Neural progenitor cell (in vitro differentiated cells): ENCODE data around the gene STK39. TPM values are rescaled to one million over a fixed set of nuclear protein-coding genes. Genes with fewer than 3 reads are reported as not detected.
A peak's percentile ranks its signal among the peaks of the same experiment; 100 is the strongest.

Source experiments
- DNase-seq: peaks from one replicate; pipeline ENCODE4 v3.0.0-alpha.2; 2016; ENCODE audit warnings: low spot score
- H2AFZ ChIP-seq: fragments of 200-600 bp; sonication (generic); replicated peaks from 2 replicates; pipeline ENCODE4 v1.6.1; 2016; ENCODE audit warnings: antibody characterized with exemption
- H3F3A ChIP-seq: fragments of 200-600 bp; sonication (generic); 2 replicates; pipeline ENCODE4 v1.6.1; 2016; ENCODE audit warnings: antibody characterized with exemption, low read depth
- H3K27ac ChIP-seq: fragments of 200-600 bp; sonication (generic); 2 replicates; pipeline ENCODE4 v1.5.1; 2016; ENCODE audit warnings: mild to moderate bottlenecking
- H3K27me3 ChIP-seq: fragments of 200-600 bp; sonication (generic); 2 replicates; pipeline ENCODE4 v1.6.1; 2016; ENCODE audit warnings: mild to moderate bottlenecking, moderate library complexity
- H3K36me3 ChIP-seq: fragments of 200-600 bp; sonication (generic); 2 replicates; pipeline ENCODE4 v1.5.1; 2016
- H3K4me1 ChIP-seq: fragments of 200-600 bp; sonication (generic); 2 replicates; pipeline ENCODE4 v1.6.1; 2016; ENCODE audit warnings: mixed run types
- H3K4me2 ChIP-seq: fragments of 200-600 bp; sonication (generic); 2 replicates; pipeline ENCODE4 v1.6.1; 2016
- H3K4me3 ChIP-seq: fragments of 200-600 bp; sonication (generic); 2 replicates; pipeline ENCODE4 v1.5.1; 2016
- H3K79me2 ChIP-seq: fragments of 200-600 bp; sonication (generic); 2 replicates; pipeline ENCODE4 v1.6.1; 2016; ENCODE audit warnings: low read depth
- H3K9ac ChIP-seq: fragments of 200-600 bp; sonication (generic); 2 replicates; pipeline ENCODE4 v1.6.1; 2016
- H3K9me3 ChIP-seq: fragments of 200-600 bp; sonication (generic); 2 replicates; pipeline ENCODE4 v1.5.1; 2016; ENCODE audit warnings: low read depth
- H4K20me1 ChIP-seq: fragments of 200-600 bp; sonication (generic); 2 replicates; pipeline ENCODE4 v1.6.1; 2016; ENCODE audit warnings: low read depth
- H3K27ac Mint-ChIP-seq: 3 replicates; pipeline ENCODE4 v1.8.0; 2021; ENCODE audit warnings: mixed read lengths
- H3K27me3 Mint-ChIP-seq: 2 replicates; pipeline ENCODE4 v1.8.0; 2022; ENCODE audit warnings: low read depth, mild to moderate bottlenecking, inconsistent platforms, moderate library complexity, mixed read lengths; ENCODE audit not compliant: insufficient read depth
- H3K36me3 Mint-ChIP-seq: 3 replicates; pipeline ENCODE4 v1.8.0; 2021; ENCODE audit warnings: mixed read lengths
- H3K4me1 Mint-ChIP-seq: 3 replicates; pipeline ENCODE4 v1.8.0; 2021; ENCODE audit warnings: mixed read lengths
- H3K4me3 Mint-ChIP-seq: 3 replicates; pipeline ENCODE4 v1.8.0; 2021; ENCODE audit warnings: mild to moderate bottlenecking, moderate library complexity, mixed read lengths
- H3K9me3 Mint-ChIP-seq: 3 replicates; pipeline ENCODE4 v1.8.0; 2020; ENCODE audit warnings: mixed read lengths
- CTCF ChIP-seq: fragments of 200-600 bp; sonication (generic); IDR thresholded peaks from 2 replicates; pipeline ENCODE4 v1.5.1; 2017; ENCODE audit warnings: antibody characterized with exemption, mild to moderate bottlenecking
- EZH2 ChIP-seq: fragments of 200-600 bp; sonication (generic); IDR thresholded peaks from 2 replicates; pipeline ENCODE4 v1.6.1; 2017; ENCODE audit warnings: antibody characterized with exemption, mild to moderate bottlenecking, moderate library complexity
- EZH2phosphoT487 ChIP-seq: fragments of 200-600 bp; sonication (generic); IDR thresholded peaks from 2 replicates; pipeline ENCODE4 v1.6.1; 2017; ENCODE audit warnings: antibody characterized with exemption
- total RNA-seq: library from RNA; depleted of rRNA; stranded (reverse); fragments of >200 nt; gene quantifications from 2 replicates; pipeline ENCODE4 v1.2.3, GENCODE V29; 2015; ENCODE audit warnings: low replicate concordance

STK39 gene
- total RNA-seq, 1 donor from 2014 or later: 23.8 TPM

GRCh38 chr2:168252976-168253375, 5.6 kb upstream of the STK39 start:
- TF ChIP-seq CTCF: no peak
- TF ChIP-seq EZH2: no peak
- no peak for TF ChIP-seq EZH2phosphoT487
- Mint-ChIP-seq H3K4me3 (no peak overlapping the region), H3K27me3 (peaks cover 3% of the 10 kb centered on the region)

GRCh38 chr2:168246483-168247340, 683 bp downstream of the STK39 start:
- H3K4me3 Mint-ChIP-seq: peak overlapping the region; percentile 99
- TF ChIP-seq EZH2: no peak
- TF ChIP-seq CTCF: peak; percentile 34
- no peak for TF ChIP-seq EZH2phosphoT487
- no peak overlapping the region for H3K9ac ChIP-seq
- peaks cover 10% of the 10 kb centered on the region for H4K20me1 ChIP-seq
- H3K27ac ChIP-seq: no peak overlapping the region
- no peaks in the 10 kb centered on the region for H3K36me3 Mint-ChIP-seq
- H3K79me2 ChIP-seq: no peaks in the 10 kb centered on the region
- peaks cover 30% of the 10 kb centered on the region for H3F3A ChIP-seq
- peaks cover 32% of the 10 kb centered on the region for H3K4me1 ChIP-seq
- peak overlapping the region; percentile 98 for H3K27ac Mint-ChIP-seq
- DNase-seq: peak; percentile 70
- peaks cover 29% of the 10 kb centered on the region for H3K27me3 ChIP-seq
- no peaks in the 10 kb centered on the region for H3K9me3 ChIP-seq
- H3K4me3 ChIP-seq: peak overlapping the region; percentile 76
- H3K9me3 Mint-ChIP-seq: peaks cover 3% of the 10 kb centered on the region
- H3K4me2 ChIP-seq: peak overlapping the region; percentile 86
- H3K4me1 Mint-ChIP-seq: peaks cover 38% of the 10 kb centered on the region
- no peaks in the 10 kb centered on the region for H3K36me3 ChIP-seq
- peaks cover 6% of the 10 kb centered on the region for H3K27me3 Mint-ChIP-seq
- H2AFZ ChIP-seq: peak overlapping the region; percentile 91

More at GRCh38 chr2:168252976-168253375, 5.6 kb upstream of the STK39 start:
- peaks cover 5% of the 10 kb centered on the region for H3K9me3 Mint-ChIP-seq
- Histone ChIP-seq H3K36me3 (no peaks in the 10 kb centered on the region), H3K4me2 (no peak overlapping the region), H3K9ac (no peak overlapping the region), H3K4me1 (peaks cover 5% of the 10 kb centered on the region), H3K9me3 (no peaks in the 10 kb centered on the region), H3K27me3 (peaks cover 22% of the 10 kb centered on the region), H4K20me1 (no peaks in the 10 kb centered on the region), H3K27ac (no peak overlapping the region), H3F3A (peaks cover 13% of the 10 kb centered on the region), H3K79me2 (no peaks in the 10 kb centered on the region), H2AFZ (no peak overlapping the region), H3K4me3 (no peak overlapping the region)
- peaks cover 10% of the 10 kb centered on the region for H3K4me1 Mint-ChIP-seq
- H3K27ac Mint-ChIP-seq: no peak overlapping the region
- no peak for DNase-seq
- H3K36me3 Mint-ChIP-seq: no peaks in the 10 kb centered on the region

- Mint-ChIP-seq H3K9me3 (peaks cover 3% of the 10 kb centered on the region), H3K4me1 (peaks cover 38% of the 10 kb centered on the region), H3K27ac (peak overlapping the region; percentile 98), H3K4me3 (peak overlapping the region; percentile 99), H3K36me3 (no peaks in the 10 kb centered on the region), H3K27me3 (peaks cover 6% of the 10 kb centered on the region)
- peaks cover 33% of the 10 kb centered on the region for H3K4me1 ChIP-seq
- no peaks in the 10 kb centered on the region for H3K79me2 ChIP-seq
- no peak overlapping the region for H3K27ac ChIP-seq
- no peak overlapping the region for H3K9ac ChIP-seq
- H3K36me3 ChIP-seq: no peaks in the 10 kb centered on the region
- H3K4me2 ChIP-seq: peak overlapping the region; percentile 86
- H3F3A ChIP-seq: peaks cover 30% of the 10 kb centered on the region
- no peak for TF ChIP-seq EZH2phosphoT487
- no peak for TF ChIP-seq CTCF
- no peak for TF ChIP-seq EZH2
- H4K20me1 ChIP-seq: peaks cover 10% of the 10 kb centered on the region
- peak overlapping the region; percentile 91 for H2AFZ ChIP-seq
- H3K4me3 ChIP-seq: peak overlapping the region; percentile 76
- peaks cover 29% of the 10 kb centered on the region for H3K27me3 ChIP-seq
- no peak for DNase-seq
- no peaks in the 10 kb centered on the region for H3K9me3 ChIP-seq
Observed at GRCh38 chr2:168246072-168246482, 1.3 kb downstream of the STK39 start.
